H1 (cell line): Measurements from ENCODE around the gene ZNF44. TPM values are rescaled to one million over a fixed set of nuclear protein-coding genes. Genes with fewer than 3 reads are reported as not detected.

Experiments
- CTCF ChIA-PET: fragments of 300-600 bp; sonication (Branson Sonifier 250); formaldehyde crosslinking; loops from one replicate; lab custom pipeline; 2021; ENCODE audit not compliant: partially characterized antibody; lab: Charles Lee
- POLR2A ChIA-PET: fragments of 300-600 bp; sonication (Branson Sonifier 250); formaldehyde crosslinking; loops from one replicate; lab custom pipeline; 2021; ENCODE audit warnings: inconsistent platforms; ENCODE audit not compliant: partially characterized antibody; lab: Charles Lee
- DNase-seq, 2 experiments: peaks; one replicate each; pipeline versions ENCODE4 v3.0.0 to v3.0.0-alpha.2; 2010 to 2022; ENCODE audit warnings: low spot score in 2 of 2, low read depth in 1 of 2, mixed read lengths in 1 of 2
- FAIRE-seq: peaks from 2 replicates; lab custom pipeline; 2011; peaks lifted over from hg19 to GRCh38; lab: Jason Lieb, UNC
- H2AFZ ChIP-seq: 2 replicates; pipeline ENCODE4 v1.8.1; 2012; ENCODE audit warnings: low read length, inconsistent platforms
- H2AK5ac ChIP-seq: 2 replicates; pipeline ENCODE4 v1.6.1; 2013; ENCODE audit warnings: low read depth, low read length
- H2BK120ac ChIP-seq: replicated peaks from 2 replicates; pipeline ENCODE3; 2013; ENCODE audit warnings: low read depth, low read length, inconsistent platforms
- H2BK12ac ChIP-seq: 2 replicates; pipeline ENCODE4 v1.6.1; 2013; ENCODE audit warnings: low read depth, low read length
- H2BK15ac ChIP-seq: 2 replicates; pipeline ENCODE4 v1.6.1; 2013; ENCODE audit warnings: low read length
- H2BK20ac ChIP-seq: 2 replicates; pipeline ENCODE4 v1.6.1; 2013; ENCODE audit warnings: low read length
- H2BK5ac ChIP-seq: 2 replicates; pipeline ENCODE4 v1.6.1; 2013; ENCODE audit warnings: low read depth, low read length
- H3K14ac ChIP-seq: 2 replicates; pipeline ENCODE4 v1.6.1; 2013; ENCODE audit warnings: inconsistent platforms; ENCODE audit not compliant: insufficient read length
- H3K18ac ChIP-seq: 2 replicates; pipeline ENCODE4 v1.6.1; 2013; ENCODE audit warnings: low read length; ENCODE audit errors: extremely low read depth
- H3K23ac ChIP-seq: 2 replicates; pipeline ENCODE4 v1.6.1; 2013; ENCODE audit warnings: inconsistent platforms; ENCODE audit not compliant: insufficient read length
- H3K23me2 ChIP-seq: 2 replicates; pipeline ENCODE4 v1.6.1; 2013; ENCODE audit warnings: low read depth, low read length
- H3K27ac ChIP-seq: 2 replicates; pipeline ENCODE4 v1.6.1; 2011; ENCODE audit warnings: low read depth, low read length, inconsistent platforms
- H3K27me3 ChIP-seq, 4 experiments: replicated peaks in 1 of 4; 1 replicate in 1 of 4; 2 replicates in 3 of 4; pipeline versions ENCODE4 v1.6.1 to v1.8.1; 2011 to 2013; ENCODE audit warnings: low read length in 3 of 4, mild to moderate bottlenecking in 3 of 4, inconsistent platforms in 2 of 4, mixed read lengths in 2 of 4, moderate library complexity in 1 of 4; ENCODE audit not compliant: control insufficient read depth in 3 of 4, insufficient read depth in 3 of 4; ENCODE audit errors: extremely low read depth in 1 of 4
- H3K36me3 ChIP-seq, 4 experiments: 2 replicates each; pipeline versions ENCODE4 v1.6.1 to v1.8.1; 2011 to 2013; ENCODE audit warnings: mild to moderate bottlenecking in 4 of 4, low read length in 3 of 4, moderate library complexity in 2 of 4, control low read depth in 1 of 4, inconsistent platforms in 1 of 4; ENCODE audit not compliant: insufficient read depth in 4 of 4, control insufficient read depth in 2 of 4
- H3K4ac ChIP-seq: replicated peaks from 2 replicates; pipeline ENCODE3; 2013; ENCODE audit warnings: low read length, low read depth, mixed read lengths, inconsistent platforms; ENCODE audit not compliant: insufficient read length
- H3K4me1 ChIP-seq, 4 experiments: replicated peaks in 1 of 4; 1 replicate in 1 of 4; 2 replicates in 3 of 4; pipeline versions ENCODE4 v1.6.1 to v1.8.1; 2011 to 2013; ENCODE audit warnings: low read length in 3 of 4, inconsistent platforms in 2 of 4, mixed read lengths in 1 of 4; ENCODE audit not compliant: insufficient read depth in 4 of 4, control insufficient read depth in 3 of 4
- H3K4me2 ChIP-seq, 2 experiments: 2 replicates each; pipeline versions ENCODE4 v1.6.1 to v1.8.1; 2011 to 2013; ENCODE audit warnings: low read depth in 2 of 2, low read length in 2 of 2, control low read depth in 1 of 2, inconsistent platforms in 1 of 2, mild to moderate bottlenecking in 1 of 2; ENCODE audit not compliant: insufficient read depth in 1 of 2
- H3K4me3 ChIP-seq, 4 experiments: fragments of 200-600, 300-600 bp in 1 of 4; sonication (generic), shearing (Covaris generic), sonication (Bioruptor Twin) in 1 of 4; 2 replicates each; pipeline versions ENCODE4 v1.5.1 to v1.8.1; 2011 to 2016; ENCODE audit warnings: low read length in 4 of 4, low read depth in 3 of 4, control low read depth in 2 of 4, inconsistent platforms in 2 of 4, mild to moderate bottlenecking in 2 of 4, mixed read lengths in 1 of 4, moderate library complexity in 1 of 4; ENCODE audit not compliant: insufficient read depth in 2 of 4; ENCODE audit errors: extremely low read depth in 1 of 4
- H3K56ac ChIP-seq: replicated peaks from 2 replicates; pipeline ENCODE3; 2013; ENCODE audit warnings: low read depth, mild to moderate bottlenecking, mixed read lengths, low read length, inconsistent platforms; ENCODE audit not compliant: insufficient read length
- H3K79me1 ChIP-seq: 2 replicates; pipeline ENCODE4 v1.6.1; 2013; ENCODE audit warnings: low read depth, low read length, control low read depth
- H3K79me2 ChIP-seq, 2 experiments: 2 replicates each; pipeline versions ENCODE4 v1.6.1 to v1.8.1; 2012 to 2013; ENCODE audit warnings: low read length in 2 of 2, mild to moderate bottlenecking in 2 of 2, inconsistent platforms in 1 of 2; ENCODE audit not compliant: insufficient read depth in 2 of 2, control insufficient read depth in 1 of 2
- H3K9ac ChIP-seq, 4 experiments: replicated peaks in 1 of 4; 1 replicate in 1 of 4; 2 replicates in 3 of 4; pipeline versions ENCODE4 v1.6.1 to v1.8.1; 2011 to 2013; ENCODE audit warnings: low read depth in 3 of 4, low read length in 3 of 4, control low read depth in 2 of 4, mild to moderate bottlenecking in 2 of 4, moderate library complexity in 2 of 4, inconsistent platforms in 1 of 4; ENCODE audit errors: extremely low read depth in 1 of 4
- H3K9me3 ChIP-seq, 2 experiments: 2 replicates each; pipeline versions ENCODE4 v1.6.1 to v1.8.1; 2012 to 2013; ENCODE audit warnings: mild to moderate bottlenecking in 2 of 2, moderate library complexity in 2 of 2, control low read depth in 1 of 2, inconsistent platforms in 1 of 2, low read depth in 1 of 2, low read length in 1 of 2, mixed read lengths in 1 of 2; ENCODE audit not compliant: insufficient read depth in 2 of 2
- H4K20me1 ChIP-seq, 2 experiments: replicated peaks in 1 of 2; 2 replicates each; pipeline versions ENCODE3 to v1.8.1; 2011 to 2013; ENCODE audit warnings: inconsistent platforms in 2 of 2, low read length in 2 of 2, mild to moderate bottlenecking in 1 of 2; ENCODE audit not compliant: insufficient read depth in 2 of 2, control insufficient read depth in 1 of 2
- H4K5ac ChIP-seq: 2 replicates; pipeline ENCODE4 v1.6.1; 2013; ENCODE audit warnings: low read length, low read depth, mixed read lengths, inconsistent platforms; ENCODE audit not compliant: insufficient read length
- H4K8ac ChIP-seq: 2 replicates; pipeline ENCODE4 v1.8.0; 2013; ENCODE audit warnings: mild to moderate bottlenecking, moderate library complexity, low read length, inconsistent platforms; ENCODE audit not compliant: insufficient read depth; ENCODE audit errors: extremely low read depth
- H4K91ac ChIP-seq: replicated peaks from 2 replicates; pipeline ENCODE3; 2013; ENCODE audit warnings: low read length, mixed read lengths, inconsistent platforms; ENCODE audit not compliant: insufficient read length
- CTBP2 ChIP-seq: IDR thresholded peaks from 2 replicates; pipeline ENCODE4 v1.7.0; 2011; ENCODE audit warnings: borderline replicate concordance, mild to moderate bottlenecking, moderate library complexity, mixed read lengths, low read length; ENCODE audit not compliant: insufficient read depth, insufficient read length
- GABPA ChIP-seq: IDR thresholded peaks from 2 replicates; pipeline ENCODE4 v1.6.1; 2011; ENCODE audit warnings: mild to moderate bottlenecking, low read length, moderate library complexity, borderline replicate concordance; ENCODE audit not compliant: insufficient read depth
- NANOG ChIP-seq: IDR thresholded peaks from 2 replicates; pipeline ENCODE4 v1.6.1; 2011; ENCODE audit warnings: low read length, low read depth, mild to moderate bottlenecking, inconsistent platforms; ENCODE audit not compliant: insufficient read depth, poor library complexity, severe bottlenecking
- PHF8 ChIP-seq: fragments of 200-600 bp; sonication (generic); conservative IDR thresholded peaks from 2 replicates; pipeline ENCODE4 v1.7.1; 2012; ENCODE audit warnings: low read depth, mild to moderate bottlenecking, inconsistent platforms, low read length, moderate library complexity
- RBBP5 ChIP-seq: IDR thresholded peaks from 2 replicates; pipeline ENCODE4 v1.7.1; 2012; ENCODE audit warnings: low read depth, mild to moderate bottlenecking, inconsistent platforms, low read length, moderate library complexity, borderline replicate concordance
- WGBS, 2 experiments: shearing (Covaris generic) in 1 of 2; methylation state at CpG; one replicate each; pipeline versions ENCODE4 v1.1.6 to v1.1.7; 2013 to 2015; ENCODE audit warnings: low lambda C conversion rate in 2 of 2, mixed read lengths in 2 of 2, inconsistent platforms in 1 of 2, low coverage in 1 of 2, missing lambda C conversion rate in 1 of 2; ENCODE audit not compliant: insufficient replicate concordance in 2 of 2, insufficient coverage in 1 of 2, insufficient read length in 1 of 2; ENCODE audit errors: extremely low coverage in 1 of 2, missing lambda C conversion rate in 1 of 2; 5-methylcytosine and 5-hydroxymethylcytosine counted together
- polyA plus RNA-seq, 7 experiments: library from polyadenylated mRNA; depleted of rRNA in 3 of 7; stranded (reverse) in 5 of 7; unstranded in 2 of 7; fragments of >200 nt in 5 of 7; fragments of 200-250 nt in 2 of 7; gene quantifications; 1 replicate in 5 of 7; 2 replicates in 1 of 7; 4 replicates in 1 of 7; pipeline versions ENCODE4 v1.2.1 to v1.2.3, GENCODE V29; 2011 to 2013; ENCODE audit warnings: missing spikeins in 2 of 7, mixed read lengths in 2 of 7
- total RNA-seq: library from RNA; stranded (reverse); fragmentation: NEBNext Ultra II Directional; extraction: Animal tissue kit (Norgen Biotek cat#: 25700); gene quantifications from 2 replicates; pipeline ENCODE4 v1.2.1, GENCODE V29; 2021
- TF ChIP-seq, protein P1 (sequence below), 3 experiments: IDR thresholded peaks; 1 replicate in 2 of 3; 2 replicates in 1 of 3; pipeline versions ENCODE4 v1.5.1 to v1.6.1; 2011; ENCODE audit warnings: low read length in 3 of 3, mild to moderate bottlenecking in 3 of 3, inconsistent platforms in 2 of 3, low read depth in 1 of 3, moderate library complexity in 1 of 3; ENCODE audit not compliant: insufficient read depth in 1 of 3; ENCODE audit errors: control extremely low read depth in 1 of 3

ZNF44 gene
- total and polyA plus RNA-seq, 2 of the 8 experiments (the other 6 are each of a cell fraction or from before 2014, with no cell fraction given) = 1.3 to 2.8 TPM

GRCh38 chr19:12224676-12225075 is 70.0 kb downstream of the ZNF44 start:
- H3K4ac ChIP-seq = no peak overlapping the region
- H3K14ac ChIP-seq = no peak overlapping the region
- H3K18ac ChIP-seq = no peak overlapping the region
- H3K9me3 ChIP-seq = peaks cover 40 to 45% of the 10 kb centered on the region in 2 experiments
- TF ChIP-seq GABPA (no peak), NANOG (no peak), CTBP2 (no peak), PHF8 (no peak), RBBP5 (no peak)
- TF ChIP-seq, protein P1, sequence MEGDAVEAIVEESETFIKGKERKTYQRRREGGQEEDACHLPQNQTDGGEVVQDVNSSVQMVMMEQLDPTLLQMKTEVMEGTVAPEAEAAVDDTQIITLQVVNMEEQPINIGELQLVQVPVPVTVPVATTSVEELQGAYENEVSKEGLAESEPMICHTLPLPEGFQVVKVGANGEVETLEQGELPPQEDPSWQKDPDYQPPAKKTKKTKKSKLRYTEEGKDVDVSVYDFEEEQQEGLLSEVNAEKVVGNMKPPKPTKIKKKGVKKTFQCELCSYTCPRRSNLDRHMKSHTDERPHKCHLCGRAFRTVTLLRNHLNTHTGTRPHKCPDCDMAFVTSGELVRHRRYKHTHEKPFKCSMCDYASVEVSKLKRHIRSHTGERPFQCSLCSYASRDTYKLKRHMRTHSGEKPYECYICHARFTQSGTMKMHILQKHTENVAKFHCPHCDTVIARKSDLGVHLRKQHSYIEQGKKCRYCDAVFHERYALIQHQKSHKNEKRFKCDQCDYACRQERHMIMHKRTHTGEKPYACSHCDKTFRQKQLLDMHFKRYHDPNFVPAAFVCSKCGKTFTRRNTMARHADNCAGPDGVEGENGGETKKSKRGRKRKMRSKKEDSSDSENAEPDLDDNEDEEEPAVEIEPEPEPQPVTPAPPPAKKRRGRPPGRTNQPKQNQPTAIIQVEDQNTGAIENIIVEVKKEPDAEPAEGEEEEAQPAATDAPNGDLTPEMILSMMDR (IDR thresholded peaks at IDR 0.05; ENCODE audit: control extremely low read depth in 1 of 3, insufficient read depth in 1 of 3, low read depth in 1 of 3, low read length in 3 of 3) = no peak
- ChIA-PET POLR2A (no interaction called here), CTCF (interaction anchor here (0.6 kb wide), 3 partner anchors 75 to 601 kb away, joined by 3 read pairs; no protein-coding TSS in a partner anchor)
- no peak overlapping the region for H4K8ac ChIP-seq
- no peak overlapping the region for H2AK5ac ChIP-seq
- H3K27ac ChIP-seq = no peak overlapping the region
- no peak overlapping the region for H3K4me3 ChIP-seq
- H3K79me2 ChIP-seq = no peaks in the 10 kb centered on the region
- no peak overlapping the region for H4K5ac ChIP-seq
- no peaks in the 10 kb centered on the region for H3K36me3 ChIP-seq
- no peak overlapping the region for H2BK20ac ChIP-seq
- H3K56ac ChIP-seq = no peak overlapping the region
- H3K9ac ChIP-seq = no peak overlapping the region
- no peak overlapping the region for H2BK12ac ChIP-seq
- H4K91ac ChIP-seq = no peak overlapping the region
- no peak overlapping the region for H3K4me2 ChIP-seq
- H3K79me1 ChIP-seq = no peaks in the 10 kb centered on the region
- FAIRE-seq (no peak), DNase-seq (no peak)
- H2BK120ac ChIP-seq = no peak overlapping the region
- no peaks in the 10 kb centered on the region for H3K23me2 ChIP-seq
- no peaks in the 10 kb centered on the region for H4K20me1 ChIP-seq
- no peaks in the 10 kb centered on the region for H3K4me1 ChIP-seq
- no peaks in the 10 kb centered on the region for H3K27me3 ChIP-seq
- H2BK15ac ChIP-seq = no peak overlapping the region
- no peak overlapping the region for H2BK5ac ChIP-seq
- 93% methylated on average over 6 of the region's 6 CpGs; no CpG with 5 or more reads in 1 of the 2 experiments for WGBS, 2 experiments
- no peak overlapping the region for H2AFZ ChIP-seq
- no peak overlapping the region for H3K23ac ChIP-seq
